Dermis microvascular lymphatic vessel endothelial cell (primary cell): Measurements from ENCODE around the gene KLHL6. TPM values are rescaled to one million over a fixed set of nuclear protein-coding genes. Genes with fewer than 3 reads are reported as not detected.
A peak's percentile ranks its signal among the peaks of the same experiment; 100 is the strongest.
"Not testable (repeated sequence)": the region's sequence is repeated elsewhere in the genome, so short reads cannot be mapped to it uniquely, and the experiment has no call there.

ENCODE experiments used
- DNase-seq, 2 donors: peaks; one replicate each; pipeline versions ENCODE4 v3.0.0 to v3.0.0-alpha.2; 2010; ENCODE audit warnings: low read depth in 2 of 2
- total RNA-seq: library from RNA; depleted of rRNA; stranded (reverse); fragments of >200 nt; gene quantifications from 2 replicates; pipeline ENCODE4 v1.2.1, GENCODE V29; 2014

Gene KLHL6, protein sequence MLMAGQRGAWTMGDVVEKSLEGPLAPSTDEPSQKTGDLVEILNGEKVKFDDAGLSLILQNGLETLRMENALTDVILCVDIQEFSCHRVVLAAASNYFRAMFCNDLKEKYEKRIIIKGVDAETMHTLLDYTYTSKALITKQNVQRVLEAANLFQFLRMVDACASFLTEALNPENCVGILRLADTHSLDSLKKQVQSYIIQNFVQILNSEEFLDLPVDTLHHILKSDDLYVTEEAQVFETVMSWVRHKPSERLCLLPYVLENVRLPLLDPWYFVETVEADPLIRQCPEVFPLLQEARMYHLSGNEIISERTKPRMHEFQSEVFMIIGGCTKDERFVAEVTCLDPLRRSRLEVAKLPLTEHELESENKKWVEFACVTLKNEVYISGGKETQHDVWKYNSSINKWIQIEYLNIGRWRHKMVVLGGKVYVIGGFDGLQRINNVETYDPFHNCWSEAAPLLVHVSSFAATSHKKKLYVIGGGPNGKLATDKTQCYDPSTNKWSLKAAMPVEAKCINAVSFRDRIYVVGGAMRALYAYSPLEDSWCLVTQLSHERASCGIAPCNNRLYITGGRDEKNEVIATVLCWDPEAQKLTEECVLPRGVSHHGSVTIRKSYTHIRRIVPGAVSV
- 0.89 and 2.1 TPM in 2 replicates for total RNA-seq

DNA sequence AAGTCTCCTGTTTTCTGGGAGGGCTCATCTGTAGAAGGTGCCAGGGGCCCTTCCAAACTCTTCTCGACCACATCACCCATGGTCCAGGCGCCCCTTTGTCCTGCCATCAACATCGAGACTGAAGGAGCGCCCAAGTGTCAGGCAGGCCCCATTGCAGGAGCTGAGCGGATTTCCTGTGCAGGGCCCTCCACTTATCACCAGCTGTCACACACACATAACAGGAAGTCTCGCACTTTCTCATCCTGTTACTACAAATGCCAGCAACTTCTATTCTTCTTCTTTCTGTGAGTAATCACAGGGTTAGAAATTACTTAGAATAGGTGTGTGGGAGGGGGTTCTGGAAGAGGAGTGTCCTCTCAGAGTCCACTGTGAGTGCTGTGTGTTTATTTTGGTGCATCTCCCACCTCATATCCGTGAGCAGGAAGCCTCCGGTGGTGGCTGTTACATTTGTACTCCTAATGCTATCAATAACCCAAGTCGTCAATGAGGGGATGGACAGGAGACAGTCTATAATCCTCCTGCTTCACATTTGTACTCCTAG is at the start of gene KLHL6:
TSS of gene KLHL6 (minus strand) at position 166 of the 541 bp plus-strand sequence. CDS start at position 113, 53 bp downstream.
- peak in 1 of 2 donors; percentile 94 for DNase-seq

DNA sequence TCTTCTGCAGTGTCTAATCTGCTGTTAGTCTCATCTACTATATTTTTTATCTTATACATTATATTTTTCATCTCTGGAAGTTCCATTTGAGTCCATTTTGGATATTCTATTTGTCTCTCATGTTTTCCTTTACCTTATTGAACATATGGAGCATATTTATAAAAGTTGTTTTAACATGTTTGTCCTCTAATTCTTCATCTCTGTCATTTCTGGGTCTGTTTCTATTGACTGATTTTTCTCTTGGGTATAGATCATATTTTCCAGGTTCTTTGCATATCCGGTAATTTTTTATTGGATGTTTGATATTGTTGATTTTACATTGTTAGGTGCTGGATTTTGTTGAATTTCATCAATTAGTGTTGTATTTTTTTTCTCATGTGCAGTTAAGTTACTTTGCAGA is 42.5 kb upstream of the KLHL6 start:
- no peak for DNase-seq

GRCh38 chr3:183594636-183595035 is 39.1 kb upstream of the KLHL6 start:
- no peak for DNase-seq

- DNase-seq = no peak
These were observed 37.3 kb upstream of the KLHL6 start for GRCh38 chr3:183592821-183593220.

DNA sequence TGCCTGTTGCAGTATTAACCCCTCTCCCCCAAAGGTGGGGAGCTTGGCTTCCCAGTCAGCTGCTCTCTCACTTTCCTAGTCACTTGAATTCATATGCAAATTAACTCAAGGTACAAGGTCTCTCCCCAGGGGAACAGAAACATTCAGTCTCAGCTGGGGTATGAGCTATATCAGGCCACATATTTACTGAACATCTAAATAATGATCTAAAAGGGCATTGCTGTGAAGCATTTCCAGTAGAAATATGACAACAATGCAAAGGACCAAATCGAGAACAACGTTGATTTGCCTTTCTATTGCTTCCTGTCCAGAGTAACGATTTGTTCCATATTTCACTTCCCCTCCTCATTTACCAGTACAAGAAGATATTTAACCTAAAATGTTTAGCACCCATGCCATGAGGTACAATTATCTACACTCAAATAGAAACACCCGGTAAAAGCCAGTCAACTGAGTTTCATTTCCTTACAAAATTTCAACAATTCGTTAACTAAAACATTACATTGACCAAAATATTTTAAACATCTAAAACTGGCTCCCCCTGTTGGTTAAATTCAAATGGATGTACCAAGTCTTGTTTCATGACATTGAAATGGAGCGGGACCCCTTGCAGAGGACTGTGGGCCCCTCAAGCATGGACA is 36.5 kb upstream of the KLHL6 start:
- peak in 1 of 2 donors; percentile 27 for DNase-seq

- no peak for DNase-seq
These were observed 34.9 kb upstream of the KLHL6 start for GRCh38 chr3:183590442-183590841.

DNA sequence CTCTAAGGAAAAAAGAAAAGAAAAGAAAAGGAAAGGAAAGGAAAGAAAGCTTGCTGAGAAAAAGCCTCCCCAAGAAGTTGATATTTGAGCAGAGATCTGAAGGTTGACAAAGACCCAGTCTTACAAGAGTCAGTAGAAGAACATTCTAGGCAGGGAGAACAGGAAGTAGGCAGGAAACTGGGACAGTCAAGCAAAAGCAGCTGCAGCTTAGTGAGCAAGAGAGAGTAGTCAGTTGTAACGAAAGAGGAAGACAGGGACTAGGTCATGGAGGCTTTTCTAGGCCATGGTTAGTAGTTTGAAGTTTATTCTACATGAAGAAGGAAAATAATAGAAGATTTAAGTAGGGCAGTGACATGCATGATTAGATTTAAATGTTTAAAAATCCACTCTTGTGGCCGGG is 31.8 kb upstream of the KLHL6 start:
- peak in 1 of 2 donors; percentile 53 for DNase-seq

DNA sequence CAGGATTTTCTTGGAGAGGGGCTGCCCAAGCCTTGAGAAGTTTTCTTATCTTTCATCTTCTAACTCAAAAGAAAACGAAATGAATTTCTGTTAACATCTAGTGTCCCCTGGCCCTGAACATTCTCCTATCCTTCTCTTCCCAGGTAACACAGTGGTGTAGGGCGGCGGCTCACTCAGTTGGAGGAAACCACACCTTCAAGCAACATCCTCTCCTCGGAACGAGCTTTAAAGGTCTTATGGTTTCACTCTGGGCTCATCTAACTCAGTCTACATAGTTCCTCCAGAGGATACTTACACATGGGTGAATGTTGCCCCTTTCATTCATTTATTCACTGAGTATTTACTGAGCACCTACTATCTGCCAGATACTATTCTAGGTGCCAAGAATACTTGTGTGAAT is 31.0 kb upstream of the KLHL6 start:
- no peak for DNase-seq

DNA sequence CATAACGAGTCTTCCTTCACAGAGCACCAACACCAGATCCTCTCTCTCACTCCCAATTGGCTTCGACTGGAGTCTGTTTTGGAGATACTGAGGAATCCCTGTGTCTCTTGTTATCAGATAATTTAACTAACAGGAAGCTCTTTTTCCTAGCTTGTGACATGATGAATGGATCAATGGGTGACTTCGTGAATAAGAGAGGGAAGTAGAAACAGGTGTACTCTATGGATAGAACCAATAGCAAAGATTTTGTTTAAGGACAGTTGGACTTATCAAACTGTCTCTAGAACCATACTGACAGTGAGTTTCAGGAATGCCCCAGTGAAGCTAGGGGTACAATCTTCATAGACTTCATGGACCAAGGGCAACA is 29.4 kb upstream of the KLHL6 start:
- no peak for DNase-seq

GRCh38 chr3:183584246-183584913 is 28.9 kb upstream of the KLHL6 start:
- DNase-seq = peak in 1 of 2 donors; percentile 82

DNA sequence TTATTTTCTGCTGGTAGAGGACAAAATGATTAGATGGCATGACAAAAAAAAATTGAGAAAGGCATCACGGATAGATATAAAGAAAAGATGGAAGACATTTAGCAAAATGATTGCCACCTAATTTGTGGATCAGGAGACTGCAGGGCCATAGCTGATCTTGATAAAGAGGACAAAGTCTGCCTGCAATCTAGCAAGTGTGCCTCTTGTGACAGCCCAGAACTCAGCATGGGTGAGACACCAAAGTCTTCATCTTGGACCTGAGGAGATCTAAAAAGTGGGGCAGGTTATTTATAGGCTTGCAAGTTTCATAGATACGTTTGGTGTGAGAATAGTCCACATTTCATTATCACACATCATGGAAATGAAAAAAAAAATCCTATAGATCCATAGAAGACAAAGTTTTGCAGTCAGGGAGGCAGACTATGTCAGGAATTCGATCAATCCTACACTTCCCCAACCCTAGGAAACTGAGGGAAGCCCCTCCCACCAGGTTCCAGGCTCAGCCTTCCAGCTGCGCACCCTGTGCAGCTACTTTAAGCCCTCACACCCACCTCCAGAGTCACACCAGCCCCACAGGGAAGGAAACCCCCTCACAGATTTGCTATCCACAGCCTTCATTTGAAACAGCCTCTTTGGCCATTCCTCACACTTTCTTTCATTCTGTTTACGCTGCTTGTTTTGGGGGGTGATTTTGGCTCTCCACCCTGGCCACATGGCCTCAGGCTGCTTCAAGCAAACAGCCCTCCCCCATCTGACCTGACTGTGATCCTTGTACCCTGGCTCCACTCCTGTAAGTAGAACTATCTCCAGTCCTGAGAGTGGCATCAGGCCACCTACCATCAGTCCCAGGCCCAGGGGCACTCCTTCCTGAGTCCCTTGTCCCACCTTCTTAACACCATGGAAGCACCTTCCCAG is 28.1 kb upstream of the KLHL6 start:
- no peak for DNase-seq

GRCh38 chr3:183582161-183582560 is 26.7 kb upstream of the KLHL6 start:
- no peak for DNase-seq

- DNase-seq = no peak
These were observed 26.1 kb upstream of the KLHL6 start for GRCh38 chr3:183581496-183582155.

DNA sequence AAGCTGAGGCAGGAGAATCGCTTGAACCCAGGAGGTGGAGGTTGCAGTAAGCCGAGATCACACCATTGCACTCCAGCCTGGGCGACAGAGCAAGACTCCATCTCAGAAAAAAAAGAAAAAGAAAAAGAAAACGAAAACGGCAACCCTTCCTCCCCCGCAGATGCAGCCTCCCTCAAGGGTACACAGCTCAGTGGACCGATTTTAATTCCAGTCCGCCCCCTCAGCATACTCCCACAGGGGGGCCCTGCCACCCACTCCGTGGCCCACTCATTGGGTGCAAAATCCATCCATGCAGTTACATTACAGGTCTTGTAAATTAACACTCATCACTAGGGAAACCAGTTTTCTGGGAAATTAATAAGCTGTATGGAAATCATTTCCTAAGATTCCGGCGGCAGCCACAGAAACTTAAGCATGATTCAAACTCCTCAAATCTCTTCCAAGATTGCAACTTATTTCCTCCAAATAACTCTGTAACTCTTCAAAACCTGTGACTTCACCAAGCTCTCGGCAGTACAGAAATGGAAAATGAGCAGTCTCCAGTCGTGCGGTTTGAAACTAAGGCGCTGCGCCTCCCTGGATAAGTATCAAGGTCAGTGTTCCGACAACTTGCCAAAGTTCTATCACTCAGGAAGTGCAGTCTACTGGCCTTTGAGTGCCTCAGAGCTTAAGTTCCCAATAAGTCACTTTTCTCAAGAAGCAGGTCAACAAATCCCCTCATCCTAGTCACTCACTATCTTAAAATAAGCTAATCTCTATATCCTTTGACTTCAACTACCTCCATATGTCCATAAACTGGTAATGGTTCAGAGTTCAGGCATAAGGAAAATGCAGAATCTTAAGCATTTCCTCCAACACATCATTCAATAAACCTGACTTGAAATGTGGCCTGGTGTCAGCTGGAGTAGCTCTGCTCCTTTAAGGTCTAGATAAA is 24.7 kb upstream of the KLHL6 start:
- peak in 1 of 2 donors; percentile 17 for DNase-seq

DNA sequence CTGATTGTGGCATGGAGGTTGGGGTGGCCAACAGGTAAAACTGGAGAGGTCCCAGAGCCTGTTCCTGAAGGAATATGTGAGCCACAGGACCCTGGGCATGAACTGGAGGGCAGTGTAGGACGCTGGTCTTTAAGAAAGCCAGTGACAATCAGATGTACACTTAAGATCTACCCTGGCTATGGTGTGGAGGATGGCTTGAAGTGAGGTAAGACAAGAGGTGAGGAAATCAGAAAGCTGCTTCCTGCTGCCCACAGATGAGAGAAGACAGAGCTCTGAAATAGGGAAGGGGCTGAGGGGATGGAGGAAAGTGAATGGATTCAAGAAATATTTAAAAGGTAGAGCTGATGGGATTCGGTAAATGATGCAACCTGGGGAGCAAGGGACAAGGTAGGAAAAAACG is 22.7 kb upstream of the KLHL6 start:
- DNase-seq = no peak

- DNase-seq = no peak
These were observed 21.8 kb upstream of the KLHL6 start for GRCh38 chr3:183577346-183577745.

DNA sequence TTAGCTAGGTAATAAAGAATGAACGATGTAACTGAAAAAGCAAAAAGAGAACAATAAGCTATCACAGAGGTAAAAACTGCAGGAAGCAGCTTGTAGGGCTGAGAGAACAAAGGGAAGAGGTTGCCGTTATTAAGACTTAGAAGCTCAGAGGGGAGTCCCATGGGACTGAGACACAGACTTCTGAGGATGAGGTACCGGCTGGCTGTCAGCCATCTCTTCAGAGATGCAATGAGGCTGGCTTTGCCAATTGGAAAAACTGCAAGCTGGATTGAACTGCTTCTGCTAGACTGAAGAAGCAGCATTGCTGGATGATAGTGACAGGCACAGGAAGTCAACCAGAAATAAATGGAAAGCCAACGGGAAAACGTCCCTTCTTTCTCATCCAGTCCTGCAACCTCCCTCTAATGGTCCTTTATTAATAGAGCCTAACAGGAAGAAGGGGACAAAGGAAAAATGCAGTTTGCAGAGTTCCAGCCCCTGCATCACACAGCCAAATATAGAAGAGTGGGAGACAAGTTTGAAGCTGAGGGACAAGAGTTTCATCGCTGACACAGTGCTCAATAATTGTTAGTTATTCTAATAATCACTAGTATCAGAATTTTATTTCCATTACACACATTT is 21.1 kb upstream of the KLHL6 start:
- DNase-seq = peak in 1 of 2 donors; percentile 64

DNA sequence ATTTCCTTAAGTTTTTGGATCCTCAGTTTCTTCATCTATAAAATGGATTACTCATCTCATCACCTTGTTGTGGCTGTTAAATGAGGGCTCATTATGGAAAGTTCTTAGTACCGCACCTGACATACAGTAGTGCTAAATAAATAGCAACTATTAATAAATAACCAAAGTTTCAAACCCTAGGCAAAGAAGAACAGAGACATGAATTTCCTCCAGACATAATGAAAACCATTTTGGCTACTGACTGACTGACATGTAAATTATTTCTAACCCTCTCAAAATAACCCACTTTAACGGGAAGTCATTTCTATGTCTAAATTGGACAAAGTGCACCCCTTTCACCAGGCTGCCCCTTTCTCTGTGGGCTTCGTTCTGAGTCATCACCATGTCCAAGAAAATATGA is 17.4 kb upstream of the KLHL6 start:
- DNase-seq = no peak

DNA sequence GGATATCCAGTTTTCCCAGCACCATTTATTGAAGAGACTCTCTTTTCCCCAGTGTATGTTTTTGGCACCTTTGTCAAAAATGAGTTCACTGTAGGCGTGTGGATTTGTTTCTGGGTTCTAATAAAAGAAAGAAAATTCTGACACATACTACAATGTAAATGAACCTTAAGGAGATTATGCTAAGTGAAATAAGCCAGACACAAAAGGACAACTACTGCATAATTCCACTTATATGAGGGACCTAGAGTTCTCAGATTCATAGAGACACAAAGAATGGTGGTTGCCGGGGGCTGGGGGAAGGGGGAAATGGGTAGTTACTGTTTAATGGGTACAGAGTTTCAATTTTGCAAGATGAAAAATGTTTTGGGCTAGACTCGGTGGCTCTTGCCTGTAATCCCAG is 14.7 kb upstream of the KLHL6 start:
- not testable (repeated sequence) for DNase-seq
